ACHN (cell line): ENCODE measurements around the gene PANK1.
A peak's percentile ranks its signal among the peaks of the same experiment; 100 is the strongest.
"Not testable (repeated sequence)": the region's sequence is repeated elsewhere in the genome, so short reads cannot be mapped to it uniquely, and the experiment has no call there.

ENCODE experiments used
- DNase-seq: peaks from one replicate; pipeline ENCODE4 v3.0.0-alpha.2; 2015
- in situ Hi-C: cut with HindIII; loops from 2 replicates; pipeline ENCODE4 v1.10.0; 2017; ENCODE audit warnings: low sequenced_read_pairs, low pct_ligation_motif_present, low pct_unique_long_range_greater_than_20kb

PANK1 gene

DNA sequence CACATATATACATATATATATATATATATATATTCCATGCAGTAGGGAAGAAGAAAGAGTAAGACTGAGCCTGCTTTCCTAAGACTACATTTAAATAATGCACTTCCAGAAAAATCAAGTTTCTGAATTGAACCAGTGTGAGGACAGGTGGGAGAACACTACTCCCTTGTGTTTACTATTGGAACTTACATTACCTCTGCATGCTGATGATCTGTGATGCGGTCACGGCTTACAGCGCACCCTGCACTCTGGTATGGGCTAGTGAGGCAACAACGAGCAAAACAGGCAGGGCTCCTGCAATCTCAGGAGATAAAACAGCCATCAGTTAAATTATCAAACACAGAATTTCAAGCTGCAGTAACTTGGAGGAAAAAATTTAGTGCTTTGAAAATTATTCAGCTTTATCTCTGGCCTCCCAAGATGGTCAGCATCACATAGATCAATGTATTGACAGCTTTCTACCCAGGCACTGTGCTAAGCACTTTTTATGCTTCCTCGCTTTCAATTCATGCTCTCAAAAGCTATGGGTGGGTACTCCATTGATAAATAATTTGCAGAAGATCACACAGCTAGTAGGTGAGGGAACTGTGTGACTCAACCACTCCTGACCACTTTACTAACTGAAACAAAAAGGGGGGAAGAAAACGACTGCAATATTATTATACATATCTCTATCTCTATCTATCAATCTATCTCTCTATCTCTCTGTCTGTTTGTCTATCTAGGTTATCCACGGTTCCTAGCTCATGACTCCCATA, 89.2 kb downstream of the PANK1 start:
- DNase-seq: peak; percentile 83
- in situ Hi-C loops: loop anchor here (25.0 kb wide), 1 partner anchor 144 kb away; the partner anchor contains the start of gene IFIT5

DNA sequence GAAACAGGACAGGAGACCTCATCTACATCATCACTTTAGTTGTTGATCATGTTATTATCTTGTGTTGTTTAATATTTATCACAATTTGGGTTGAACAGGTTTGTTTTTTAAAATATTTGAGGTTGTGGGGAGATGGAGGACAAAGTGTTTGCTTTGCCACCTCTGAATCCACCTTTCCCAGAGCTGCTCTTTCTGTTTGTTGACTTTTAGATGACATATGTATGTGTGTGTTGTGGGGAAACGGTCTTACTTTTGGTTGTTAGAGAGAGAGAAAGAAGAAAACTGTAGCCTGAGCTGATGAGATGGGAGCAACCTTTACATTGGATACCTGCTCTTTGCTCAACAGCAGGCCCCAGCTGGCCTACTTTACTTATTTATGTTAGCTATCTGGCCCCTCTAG, 90.6 kb downstream of the PANK1 start:
- in situ Hi-C loops: loop anchor here (25.0 kb wide), 1 partner anchor 142 kb away; the partner anchor contains the start of gene IFIT5
- DNase-seq: no peak

GRCh38 chr10:89553064-89553734, 91.8 kb downstream of the PANK1 start:
- peak; percentile 75 for DNase-seq
- in situ Hi-C loops: loop anchor here (25.0 kb wide), 1 partner anchor 141 kb away; the partner anchor contains the start of gene IFIT5

- DNase-seq: no peak
- in situ Hi-C loops: loop anchor here (25.0 kb wide), 1 partner anchor 140 kb away; the partner anchor contains the start of gene IFIT5
These were observed 92.8 kb downstream of the PANK1 start for GRCh38 chr10:89552213-89552612.

GRCh38 chr10:89550509-89550908, 94.5 kb downstream of the PANK1 start:
- DNase-seq: no peak

GRCh38 chr10:89549510-89549909, 95.5 kb downstream of the PANK1 start:
- in situ Hi-C loops: no loop called here
- no peak for DNase-seq

More at GRCh38 chr10:89550509-89550908, 94.5 kb downstream of the PANK1 start:
- in situ Hi-C loops: loop anchor here (25.0 kb wide), 1 partner anchor 138 kb away; the partner anchor contains the start of gene IFIT5

- no peak for DNase-seq
- in situ Hi-C loops: no loop called here
These were observed 96.4 kb downstream of the PANK1 start for GRCh38 chr10:89548673-89549072.

- DNase-seq: no peak
- in situ Hi-C loops: no loop called here
These were observed 97.1 kb downstream of the PANK1 start for GRCh38 chr10:89547853-89548513.

DNA sequence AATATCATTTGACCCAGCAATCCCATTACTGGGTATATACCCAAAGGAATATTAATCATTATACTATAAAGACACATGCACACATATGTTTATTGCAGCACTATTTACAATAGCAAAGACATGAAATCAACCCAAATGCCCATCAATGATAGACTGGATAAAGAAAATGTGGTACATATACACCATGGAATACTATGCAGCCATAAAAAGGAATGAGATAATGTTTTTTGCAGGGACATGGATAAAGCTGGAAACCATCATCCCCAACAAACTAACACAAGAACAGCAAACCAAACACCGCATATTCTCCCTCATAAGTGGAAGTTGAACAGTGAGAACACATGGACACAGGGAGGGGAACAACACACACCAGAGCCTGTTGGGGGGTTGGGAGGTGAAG, 98.4 kb downstream of the PANK1 start:
- DNase-seq, in situ Hi-C loops: not testable (repeated sequence)

- in situ Hi-C loops: no loop called here
- no peak for DNase-seq
These were observed 101.2 kb downstream of the PANK1 start for GRCh38 chr10:89543841-89544240.

DNA sequence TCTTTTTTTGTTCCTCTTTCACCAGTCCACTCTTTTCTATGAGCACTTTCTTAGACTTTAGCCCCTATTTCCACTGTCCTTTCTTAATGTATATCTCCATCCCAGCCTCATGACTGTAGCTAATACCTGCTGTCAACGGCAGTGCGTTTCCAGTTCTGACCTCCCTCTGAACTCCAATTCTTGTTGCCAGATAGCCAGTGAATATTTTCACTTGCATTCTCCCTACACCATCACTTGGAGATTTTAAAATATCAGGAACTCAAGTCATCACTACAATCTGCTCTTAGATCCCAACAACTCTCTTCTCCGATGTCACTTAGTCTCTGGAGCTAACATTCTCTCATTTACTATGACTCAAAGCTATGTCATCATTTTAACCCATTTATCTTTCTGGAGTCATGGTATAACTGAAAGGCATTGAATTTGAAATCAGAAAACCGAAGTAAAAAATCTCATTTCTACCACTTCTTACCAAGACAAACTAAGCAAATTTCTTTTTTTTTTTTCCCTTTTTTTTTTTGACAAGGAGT, 104.6 kb downstream of the PANK1 start:
- in situ Hi-C loops: no loop called here
- DNase-seq: no peak

GRCh38 chr10:89537364-89537763, 107.7 kb downstream of the PANK1 start:
- in situ Hi-C loops: no loop called here
- DNase-seq: no peak

- in situ Hi-C loops: no loop called here
- no peak for DNase-seq
These were observed 109.1 kb downstream of the PANK1 start for GRCh38 chr10:89536013-89536354.

GRCh38 chr10:89535171-89536012, 109.7 kb downstream of the PANK1 start, which contains the start of gene SLC16A12:
Gene SLC16A12, minus strand, starts transcription at chr10:89535594. Its CDS starts 73,016 bp downstream, at chr10:89462578.
- DNase-seq: peak; percentile 33
- in situ Hi-C loops: no loop called here

DNA sequence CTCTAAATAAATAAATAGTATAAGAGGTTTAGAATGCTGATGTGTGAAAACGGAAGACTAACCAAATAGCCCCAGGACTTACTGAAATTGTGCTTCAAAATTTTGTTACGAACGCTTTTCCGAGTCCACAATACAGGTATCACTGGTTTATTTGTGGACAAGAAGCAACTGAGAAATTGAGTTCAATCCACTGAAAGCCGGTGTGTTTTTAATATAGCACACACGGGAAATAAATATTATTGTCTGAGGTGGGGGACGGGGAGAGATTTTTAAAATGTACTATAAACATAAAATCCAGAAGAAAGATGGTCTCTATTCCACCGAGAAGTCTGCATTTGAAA, 110.2 kb downstream of the PANK1 start:
- in situ Hi-C loops: no loop called here
- no peak for DNase-seq
